RWPE2 (cell line): ENCODE data around the gene HDAC4.
"Not testable (repeated sequence)": the region's sequence is repeated elsewhere in the genome, so short reads cannot be mapped to it uniquely, and the experiment has no call there.

Experiments used
- ATAC-seq: fragments of 200-7000 bp; cut with Tn5 transposase; 3 replicates; pipeline ENCODE4 v1.9.1; 2021; ENCODE audit warnings: low read depth
- DNase-seq: peaks from one replicate; pipeline ENCODE4 v3.0.0-alpha.2; 2020; ENCODE audit warnings: low spot score
- H3K27ac ChIP-seq: fragments of 450-650 bp; 2 replicates; pipeline ENCODE4 v1.5.1; 2017; ENCODE audit warnings: mild to moderate bottlenecking; ENCODE audit not compliant: poor library complexity, severe bottlenecking
- H3K27me3 ChIP-seq: fragments of 250-450 bp; sonication (Bioruptor Pico); 2 replicates; pipeline ENCODE4 v1.5.1; 2021; ENCODE audit warnings: mild to moderate bottlenecking, moderate library complexity; ENCODE audit not compliant: insufficient read depth, poor library complexity, severe bottlenecking
- H3K36me3 ChIP-seq: fragments of 250-450 bp; sonication (Bioruptor Pico); 2 replicates; pipeline ENCODE4 v1.5.1; 2020; ENCODE audit warnings: low read depth, mild to moderate bottlenecking, moderate library complexity
- H3K4me1 ChIP-seq: fragments of 250-450 bp; sonication (Bioruptor Pico); 2 replicates; pipeline ENCODE4 v1.5.1; 2021; ENCODE audit warnings: mild to moderate bottlenecking, moderate library complexity; ENCODE audit not compliant: insufficient read depth, poor library complexity, severe bottlenecking
- H3K4me3 ChIP-seq: fragments of 250-450 bp; sonication (Bioruptor Pico); 2 replicates; pipeline ENCODE4 v1.5.1; 2021; ENCODE audit warnings: mild to moderate bottlenecking, moderate library complexity; ENCODE audit not compliant: severe bottlenecking
- H3K9me3 ChIP-seq: fragments of 250-450 bp; sonication (Bioruptor Pico); 2 replicates; pipeline ENCODE4 v1.5.1; 2021; ENCODE audit warnings: mild to moderate bottlenecking, moderate library complexity; ENCODE audit not compliant: severe bottlenecking
- CTCF ChIP-seq: fragments of 450-650 bp; IDR thresholded peaks from one replicate; pipeline ENCODE4 v1.5.1; 2017; ENCODE audit warnings: mild to moderate bottlenecking, moderate library complexity; ENCODE audit not compliant: poor library complexity, severe bottlenecking

The HDAC4 gene

GRCh38 chr2:239400596-239401066, at the start of gene HDAC4:
HDAC4 (minus strand) TSS chr2:239401020; CDS start chr2:239352699, 48,321 bp downstream.
- Histone ChIP-seq H3K9me3 (no peaks in the 10 kb centered on the region), H3K27me3 (no peaks in the 10 kb centered on the region), H3K4me3 (peak within 1 kb of the TSS; percentile 84), H3K4me1 (peaks cover 4% of the 10 kb centered on the region), H3K27ac (peak within 1 kb of the TSS; percentile 52), H3K36me3 (no peaks in the 10 kb centered on the region)
- TF ChIP-seq CTCF, result no peak
- DNase-seq, result no peak
- peak; percentile 74 for ATAC-seq

- H3K27ac ChIP-seq, ATAC-seq, H3K9me3 ChIP-seq, H3K27me3 ChIP-seq, H3K4me3 ChIP-seq, H3K36me3 ChIP-seq, DNase-seq: not testable (repeated sequence)
- H3K4me1 ChIP-seq, result peaks cover 13% of the 10 kb centered on the region
Observed at GRCh38 chr2:239449468-239449867, 48.6 kb upstream of the HDAC4 start.

- Histone ChIP-seq H3K4me3 (no peak overlapping the region), H3K36me3 (no peaks in the 10 kb centered on the region), H3K4me1 (peaks cover 22% of the 10 kb centered on the region), H3K27ac (peak overlapping the region; percentile 59), H3K9me3 (no peaks in the 10 kb centered on the region), H3K27me3 (no peaks in the 10 kb centered on the region)
- ATAC-seq (no peak), DNase-seq (no peak)
- no peak for TF ChIP-seq CTCF
Observed at GRCh38 chr2:239445771-239446524, 45.1 kb upstream of the HDAC4 start.

GRCh38 chr2:239444626-239445577, 44.1 kb upstream of the HDAC4 start:
- DNase-seq, result no peak
- Histone ChIP-seq H3K36me3 (no peaks in the 10 kb centered on the region), H3K27ac (peak overlapping the region; percentile 59), H3K4me1 (peaks cover 22% of the 10 kb centered on the region), H3K27me3 (no peaks in the 10 kb centered on the region), H3K9me3 (no peaks in the 10 kb centered on the region), H3K4me3 (no peak overlapping the region)
- TF ChIP-seq CTCF, result no peak
- peak; percentile 74 for ATAC-seq

GRCh38 chr2:239443666-239444567, 43.1 kb upstream of the HDAC4 start:
- H3K36me3 ChIP-seq, result no peaks in the 10 kb centered on the region
- TF ChIP-seq CTCF, result no peak
- H3K9me3 ChIP-seq, result no peaks in the 10 kb centered on the region
- H3K4me3 ChIP-seq, result no peak overlapping the region
- H3K27ac ChIP-seq, result peak overlapping the region; percentile 59
- DNase-seq, result peak; percentile 75
- H3K4me1 ChIP-seq, result peaks cover 22% of the 10 kb centered on the region
- no peaks in the 10 kb centered on the region for H3K27me3 ChIP-seq
- ATAC-seq, result peak; percentile 87
